ENCODE measurements around the gene ZNF774. TPM values are rescaled to one million over a fixed set of nuclear protein-coding genes. Genes with fewer than 3 reads are reported as not detected.

ZNF774 gene
- total and polyA plus RNA-seq, 10 of the 15 experiments (the other 5 are each of a cell fraction or from before 2014, with no cell fraction given), result 0.35 to 2.5 (median 1.7) TPM

- intact Hi-C loops (cut with micrococcal nuclease; ENCODE audit: unreplicated experiment), result no loop called here
These were observed 17.8 kb upstream of the ZNF774 start for GRCh38 chr15:90334304-90334731.

GRCh38 chr15:90336705-90337141, 15.4 kb upstream of the ZNF774 start:
- Histone ChIP-seq H3K27me3 (replicated peaks in 1 of 2; ENCODE audit: control insufficient read depth in 2 of 2, insufficient read depth in 2 of 2, low read length in 1 of 2) (no peaks in the 10 kb centered on the region), H3K4me2 (ENCODE audit: control insufficient read depth, insufficient read depth) (no peak overlapping the region), H3K79me2 (ENCODE audit: control insufficient read depth, insufficient read depth, low read length) (no peaks in the 10 kb centered on the region), H3K9ac (ENCODE audit: control insufficient read depth, insufficient read depth, low read length) (no peak overlapping the region), H3K4me3 (no peak overlapping the region), H3K27ac (ENCODE audit: control insufficient read depth, insufficient read depth) (no peak overlapping the region), H3K36me3 (ENCODE audit: control insufficient read depth in 2 of 2, insufficient read depth in 2 of 2, low read length in 1 of 2) (no peaks in the 10 kb centered on the region), H3K4me1 (ENCODE audit: control insufficient read depth, insufficient read depth, low read length) (peaks cover 5% of the 10 kb centered on the region; the same call in 1 of the 2 replicates), H3K9me3 (replicated peaks; ENCODE audit: control insufficient read depth, insufficient read depth, low read length) (no peaks in the 10 kb centered on the region), H2AFZ (ENCODE audit: control insufficient read depth, low read depth, low read length) (no peak overlapping the region), H4K20me1 (ENCODE audit: control insufficient read depth, insufficient read depth) (no peaks in the 10 kb centered on the region)
- ATAC-seq, result peak; percentile 49; the same call in 2 of the 3 replicates
- ChIA-PET SMC1A (ENCODE audit: uncharacterized antibody, unreplicated experiment) (interaction anchor here (0.9 to 1.3 kb wide), 5 partner anchors 15 to 172 kb away, joined by 3 read pairs; no protein-coding TSS in a partner anchor), POLR2A (no interaction called here), RAD21 (ENCODE audit: unreplicated experiment) (interaction anchor here (0.6 to 1.5 kb wide), 5 partner anchors 17 to 549 kb away, joined by 3 to 4 read pairs (median 3); no protein-coding TSS in a partner anchor), CTCF (interaction anchor here (0.9 to 1.8 kb wide), 3 partner anchors 17 to 145 kb away, joined by 4 to 8 read pairs (median 6); no protein-coding TSS in a partner anchor)
- DNase-seq (ENCODE audit: low read depth, low spot score), result no peak
- intact Hi-C loops (cut with micrococcal nuclease; ENCODE audit: unreplicated experiment) (no loop called here), in situ Hi-C loops (cut with MboI) (loop anchor here (25.0 kb wide), 1 partner anchor 901 kb away; no protein-coding TSS in a partner anchor)
- no peak for FAIRE-seq
- TF ChIP-seq RUNX3 (IDR thresholded peaks at IDR 0.05; ENCODE audit: low read length) (peak; percentile 65), HCFC1 (IDR thresholded peaks at IDR 0.05; ENCODE audit: low read length) (no peak), ZNF622 (IDR thresholded peaks at IDR 0.05) (no peak), ZBTB11 (CRISPR knock-in tag; IDR thresholded peaks at IDR 0.05) (no peak)
- 0% methylated on average over 5 of the region's 5 CpGs for WGBS (ENCODE audit: insufficient coverage, insufficient replicate concordance, low lambda C conversion rate, missing lambda C conversion rate)
- BruUV-seq (replicated peaks), result no TSS peak

More at GRCh38 chr15:90334304-90334731, 17.8 kb upstream of the ZNF774 start:
- DNase-seq (ENCODE audit: low read depth, low spot score) (no peak), ATAC-seq (no peak), FAIRE-seq (no peak)
- no peak overlapping the region for H3K27ac ChIP-seq (ENCODE audit: control insufficient read depth, insufficient read depth)
- no peaks in the 10 kb centered on the region for H4K20me1 ChIP-seq (ENCODE audit: control insufficient read depth, insufficient read depth)
- no peak overlapping the region for H3K9ac ChIP-seq (ENCODE audit: control insufficient read depth, insufficient read depth, low read length)
- no TSS peak for BruUV-seq (replicated peaks)
- H3K27me3 ChIP-seq (replicated peaks in 1 of 2; ENCODE audit: control insufficient read depth in 2 of 2, insufficient read depth in 2 of 2, low read length in 1 of 2), result no peaks in the 10 kb centered on the region
- no peaks in the 10 kb centered on the region for H3K9me3 ChIP-seq (replicated peaks; ENCODE audit: control insufficient read depth, insufficient read depth, low read length)
- CTCF ChIA-PET, result interaction anchor here (0.6 kb wide), 1 partner anchor 229 kb away, joined by 3 read pairs; no protein-coding TSS in a partner anchor
- POLR2A ChIA-PET, result interaction anchor here (0.6 kb wide), 1 partner anchor 384 kb away, joined by 3 read pairs; no protein-coding TSS in a partner anchor
- WGBS (ENCODE audit: insufficient coverage, insufficient replicate concordance, low lambda C conversion rate, missing lambda C conversion rate), result 14% methylated on average over 3 of the region's 3 CpGs
- SMC1A ChIA-PET (ENCODE audit: uncharacterized antibody, unreplicated experiment), result interaction anchor here (0.9 kb wide), 1 partner anchor 28 kb away, joined by 3 read pairs; no protein-coding TSS in a partner anchor
- in situ Hi-C loops (cut with MboI), result loop anchor here (25.0 kb wide), 1 partner anchor 903 kb away; no protein-coding TSS in a partner anchor
- TF ChIP-seq EGR1 (IDR thresholded peaks at IDR 0.05; ENCODE audit: borderline replicate concordance in 1 of 2, low read depth in 2 of 2, low read length in 2 of 2), result no peak
- TF ChIP-seq TCF12 (IDR thresholded peaks at IDR 0.05; ENCODE audit: low read depth, low read length), result no peak
- TF ChIP-seq ZNF274 (IDR thresholded peaks at IDR 0.05; ENCODE audit: insufficient read depth, insufficient read length), result no peak
- no peak for TF ChIP-seq SMAD5 (IDR thresholded peaks at IDR 0.05; ENCODE audit: low read depth)
- no peak overlapping the region for H2AFZ ChIP-seq (ENCODE audit: control insufficient read depth, low read depth, low read length)
- H3K4me1 ChIP-seq (ENCODE audit: control insufficient read depth, insufficient read depth, low read length), result peaks cover 5% of the 10 kb centered on the region; the same call in 1 of the 2 replicates
- no peak overlapping the region for H3K4me2 ChIP-seq (ENCODE audit: control insufficient read depth, insufficient read depth)
- no peak overlapping the region for H3K4me3 ChIP-seq
- H3K79me2 ChIP-seq (ENCODE audit: control insufficient read depth, insufficient read depth, low read length), result no peaks in the 10 kb centered on the region
- no peaks in the 10 kb centered on the region for H3K36me3 ChIP-seq (ENCODE audit: control insufficient read depth in 2 of 2, insufficient read depth in 2 of 2, low read length in 1 of 2)
- RAD21 ChIA-PET (ENCODE audit: unreplicated experiment), result no interaction called here
